ENCODE results near the gene ESR2. TPM values are rescaled to one million over a fixed set of nuclear protein-coding genes. Genes with fewer than 3 reads are reported as not detected.

ESR2 gene
- total and polyA plus RNA-seq, 2 donors (not counting 3 experiments of a cell fraction or from before 2014, with no cell fraction given): 0.10 to 0.58 TPM

DNA sequence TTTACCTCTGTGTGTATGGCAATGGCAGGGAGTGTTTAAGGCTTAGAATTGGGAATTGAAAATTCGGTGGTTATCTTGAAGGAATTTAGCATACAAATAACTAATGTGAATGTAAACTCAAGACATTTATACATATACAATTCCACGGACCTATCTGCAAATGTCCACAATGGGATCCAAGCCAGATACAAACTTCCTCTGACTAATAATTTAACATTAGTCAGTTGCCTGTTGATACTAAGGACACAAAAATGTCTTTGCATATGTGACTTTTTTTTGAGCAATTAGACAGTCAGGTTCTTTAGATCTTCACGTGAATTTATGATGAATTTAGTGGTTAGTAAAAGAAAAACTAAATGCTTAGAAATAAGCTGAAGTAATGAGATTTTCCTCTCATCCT, 40.5 kb downstream of the ESR2 start:
- Histone ChIP-seq H3K27ac (ENCODE audit: insufficient read depth, low read depth, low read length) (peak overlapping the region; percentile 46), H3K9ac (replicated peaks; ENCODE audit: extremely low read depth, insufficient read depth, low read length) (no peak overlapping the region), H3K4me1 (ENCODE audit: control insufficient read depth, extremely low read depth, insufficient read depth, low read length) (peaks cover 12% of the 10 kb centered on the region), H3K4me3 (replicated peaks in 1 of 3; ENCODE audit: insufficient read depth in 1 of 3, low read depth in 1 of 3, low read length in 3 of 3) (no peak overlapping the region), H3K9me3 (replicated peaks; ENCODE audit: control insufficient read depth, insufficient read depth, low read length) (no peaks in the 10 kb centered on the region), H3K79me2 (ENCODE audit: control insufficient read depth, insufficient read depth, low read length) (no peaks in the 10 kb centered on the region), H3K36me3 (ENCODE audit: control insufficient read depth in 2 of 2, extremely low read depth in 1 of 2, insufficient read depth in 2 of 2, low read length in 2 of 2) (no peaks in the 10 kb centered on the region), H2AFZ (ENCODE audit: low read depth, low read length) (peak overlapping the region; percentile 71), H4K20me1 (replicated peaks; ENCODE audit: control insufficient read depth, extremely low read depth, insufficient read depth, low read length) (no peaks in the 10 kb centered on the region), H3K27me3 (ENCODE audit: control insufficient read depth in 2 of 2, insufficient read depth in 2 of 2, low read length in 2 of 2) (no peaks in the 10 kb centered on the region), H3K9me1 (replicated peaks; ENCODE audit: control insufficient read depth, extremely low read depth, insufficient read depth, low read length) (no peaks in the 10 kb centered on the region), H3K4me2 (ENCODE audit: insufficient read depth, low read length) (peak overlapping the region; percentile 88)
- FAIRE-seq: peak; percentile 86
- ChIA-PET POLR2A (no interaction called here), CTCF (interaction anchor here (0.9 kb wide), 1 partner anchor 50 kb away, joined by 5 read pairs; no protein-coding TSS in a partner anchor)
- no peak for TF ChIP-seq EZH2 (IDR thresholded peaks at IDR 0.05; ENCODE audit: borderline replicate concordance, low read depth, low read length, severe bottlenecking)
- TF ChIP-seq FOS (IDR thresholded peaks at IDR 0.05; ENCODE audit: borderline replicate concordance, insufficient read depth, low read length): peak; percentile 78
- no peak for TF ChIP-seq GATA2 (IDR thresholded peaks at IDR 0.05; ENCODE audit: insufficient read depth, insufficient read length, low read depth, low read length)
- peak; percentile 58 for TF ChIP-seq JUN (IDR thresholded peaks at IDR 0.05; ENCODE audit: borderline replicate concordance, insufficient read depth, insufficient read length, low read depth)
- TF ChIP-seq MYC (IDR thresholded peaks at IDR 0.05; ENCODE audit: low read depth, low read length): no peak
- TF ChIP-seq, protein P1, sequence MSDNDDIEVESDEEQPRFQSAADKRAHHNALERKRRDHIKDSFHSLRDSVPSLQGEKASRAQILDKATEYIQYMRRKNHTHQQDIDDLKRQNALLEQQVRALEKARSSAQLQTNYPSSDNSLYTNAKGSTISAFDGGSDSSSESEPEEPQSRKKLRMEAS (IDR thresholded peaks at IDR 0.05; ENCODE audit: insufficient read depth, insufficient read length): no peak
- no peak for TF ChIP-seq POLR2A (IDR thresholded peaks at IDR 0.05; ENCODE audit: low read depth, low read length)
- no peak for TF ChIP-seq CTCF (IDR thresholded peaks at IDR 0.05; ENCODE audit: extremely low read depth in 1 of 2, insufficient read depth in 1 of 2, low read depth in 1 of 2, low read length in 2 of 2)
- TF ChIP-seq POLR2AphosphoS5 (IDR thresholded peaks at IDR 0.05; ENCODE audit: insufficient read depth, low read depth, low read length): no peak
- no TSS peak for BruUV-seq (replicated peaks)
- peak; percentile 84 for DNase-seq (ENCODE audit: low read depth, low spot score)
- dilution Hi-C loops (cut with MboI; ENCODE audit: extremely low pct_ligation_motif_present, low sequenced_read_pairs): no loop called here
- intact Hi-C loops (cut with micrococcal nuclease): no loop called here
